NCI-H748 treated with DMSO at 0.1 percent for 48 hours (cell line): ENCODE data around the gene CCDC91.

Experiments used
- DNase-seq: peaks from one replicate; lab custom pipeline; 2025; lab: John Stamatoyannopoulos, UW

The CCDC91 gene

GRCh38 chr12:28190321-28191050, at the start of gene CCDC91:
CCDC91 (plus strand) TSS chr12:28190456; CDS start chr12:28257216, 66,760 bp downstream.
- peak; percentile 7 for DNase-seq

- no peak for DNase-seq
Measured at GRCh38 chr12:28144059-28144458, 46.2 kb upstream of the CCDC91 start.

GRCh38 chr12:28144532-28144931, 45.7 kb upstream of the CCDC91 start:
- DNase-seq = no peak

GRCh38 chr12:28145216-28145615, 45.0 kb upstream of the CCDC91 start:
- DNase-seq = no peak

- no peak for DNase-seq
Measured at GRCh38 chr12:28149279-28149678, 41.0 kb upstream of the CCDC91 start.

- no peak for DNase-seq
Measured at GRCh38 chr12:28156362-28156761, 33.9 kb upstream of the CCDC91 start.

- DNase-seq = no peak
Measured at GRCh38 chr12:28156804-28157203, 33.5 kb upstream of the CCDC91 start.

GRCh38 chr12:28158353-28158752, 31.9 kb upstream of the CCDC91 start:
- no peak for DNase-seq

GRCh38 chr12:28159688-28160087, 30.6 kb upstream of the CCDC91 start:
- no peak for DNase-seq

- no peak for DNase-seq
Measured at GRCh38 chr12:28161697-28162096, 28.6 kb upstream of the CCDC91 start.

- DNase-seq = no peak
Measured at GRCh38 chr12:28162697-28163096, 27.6 kb upstream of the CCDC91 start.

GRCh38 chr12:28164644-28165275, 25.5 kb upstream of the CCDC91 start:
- DNase-seq = no peak

- no peak for DNase-seq
Measured at GRCh38 chr12:28167981-28168485, 22.2 kb upstream of the CCDC91 start.

GRCh38 chr12:28171356-28172060, 18.7 kb upstream of the CCDC91 start:
- no peak for DNase-seq

GRCh38 chr12:28172434-28173030, 17.7 kb upstream of the CCDC91 start:
- DNase-seq = peak; percentile 5

- DNase-seq = no peak
Measured at GRCh38 chr12:28173440-28173839, 16.8 kb upstream of the CCDC91 start.

- no peak for DNase-seq
Measured at GRCh38 chr12:28175098-28175589, 15.1 kb upstream of the CCDC91 start.

GRCh38 chr12:28176295-28176694, 14.0 kb upstream of the CCDC91 start:
- no peak for DNase-seq

GRCh38 chr12:28177461-28177860, 12.8 kb upstream of the CCDC91 start:
- no peak for DNase-seq

GRCh38 chr12:28177905-28178304, 12.4 kb upstream of the CCDC91 start:
- no peak for DNase-seq

- DNase-seq = no peak
Measured at GRCh38 chr12:28178775-28179174, 11.5 kb upstream of the CCDC91 start.

GRCh38 chr12:28180786-28181185, 9.5 kb upstream of the CCDC91 start:
- no peak for DNase-seq
